SK-N-SH treated with all-trans-retinoic acid at 6 μM for 48 hours (cell line): ENCODE data around the gene RAD51B.

Experiments
- ATAC-seq: fragments of 200-7000 bp; cut with Tn5 transposase; 3 replicates; pipeline ENCODE4 v1.9.1; 2020; ENCODE audit warnings: mild to moderate bottlenecking, moderate library complexity
- ARNTL ChIP-seq: fragments of 450-650 bp; formaldehyde crosslinking; IDR thresholded peaks from 2 replicates; pipeline ENCODE4 v1.5.0; 2020; ENCODE audit warnings: low read depth, mild to moderate bottlenecking, moderate library complexity, borderline replicate concordance
- BACH2 ChIP-seq: fragments of 250-450 bp; sonication (Bioruptor Pico); IDR thresholded peaks from 2 replicates; pipeline ENCODE4 v1.9.0; 2021; ENCODE audit warnings: mild to moderate bottlenecking, borderline replicate concordance
- CREB5 ChIP-seq: fragments of 250-450 bp; sonication (Bioruptor Pico); IDR thresholded peaks from 2 replicates; pipeline ENCODE4 v1.5.1; 2020; ENCODE audit warnings: low read depth, mild to moderate bottlenecking, moderate library complexity
- ESRRG ChIP-seq: fragments of 250-450 bp; sonication (Bioruptor Pico); IDR thresholded peaks from 2 replicates; pipeline ENCODE4 v1.6.1; 2021; ENCODE audit warnings: mild to moderate bottlenecking
- ISL1 ChIP-seq: fragments of 250-450 bp; sonication (Bioruptor Pico); IDR thresholded peaks from 2 replicates; pipeline ENCODE4 v2.1.2; 2022; ENCODE audit warnings: mild to moderate bottlenecking, moderate library complexity
- OSR1 ChIP-seq: fragments of 250-450 bp; sonication (Bioruptor Pico); IDR thresholded peaks from 2 replicates; pipeline ENCODE4 v1.8.0; 2022; ENCODE audit warnings: moderate library complexity, mild to moderate bottlenecking, inconsistent platforms
- PATZ1 ChIP-seq: fragments of 250-450 bp; sonication (Bioruptor Pico); IDR thresholded peaks from 2 replicates; pipeline ENCODE4 v1.8.0; 2020; ENCODE audit warnings: mild to moderate bottlenecking, moderate library complexity, borderline replicate concordance
- PPARA ChIP-seq: fragments of 250-450 bp; sonication (Bioruptor Pico); IDR thresholded peaks from 2 replicates; pipeline ENCODE4 v1.5.0; 2020; ENCODE audit warnings: mild to moderate bottlenecking, borderline replicate concordance
- RARB ChIP-seq: fragments of 250-450 bp; sonication (Bioruptor Pico); IDR thresholded peaks from 2 replicates; pipeline ENCODE4 v1.8.0; 2021; ENCODE audit warnings: mild to moderate bottlenecking, moderate library complexity
- SNAI2 ChIP-seq: fragments of 250-450 bp; sonication (Bioruptor Pico); IDR thresholded peaks from 2 replicates; pipeline ENCODE4 v1.5.0; 2020; ENCODE audit warnings: mild to moderate bottlenecking, moderate library complexity
- TCF4 ChIP-seq: fragments of 250-450 bp; sonication (Bioruptor Pico); IDR thresholded peaks from 2 replicates; pipeline ENCODE4 v1.8.0; 2021; ENCODE audit warnings: mild to moderate bottlenecking, moderate library complexity, borderline replicate concordance
- TOX ChIP-seq: fragments of 250-450 bp; sonication (Bioruptor Pico); IDR thresholded peaks from 2 replicates; pipeline ENCODE4 v1.8.0; 2021; ENCODE audit warnings: mild to moderate bottlenecking, moderate library complexity, borderline replicate concordance
- TSHZ2 ChIP-seq: fragments of 250-450 bp; sonication (Bioruptor Pico); IDR thresholded peaks from 2 replicates; pipeline ENCODE4 v1.5.0; 2020; ENCODE audit warnings: mild to moderate bottlenecking, moderate library complexity
- ZFP3 ChIP-seq: fragments of 250-450 bp; sonication (Bioruptor Pico); IDR thresholded peaks from 2 replicates; pipeline ENCODE4 v1.5.0; 2020; ENCODE audit warnings: mild to moderate bottlenecking, moderate library complexity
- ZFP30 ChIP-seq: fragments of 450-650 bp; formaldehyde crosslinking; IDR thresholded peaks from 2 replicates; pipeline ENCODE4 v1.5.0; 2022; ENCODE audit warnings: mild to moderate bottlenecking, moderate library complexity
- ZNF565 ChIP-seq: fragments of 450-650 bp; formaldehyde crosslinking; conservative IDR thresholded peaks from 2 replicates; pipeline ENCODE4 v1.5.0; 2020; ENCODE audit warnings: low read depth, mild to moderate bottlenecking, moderate library complexity
- ZNF70 ChIP-seq: fragments of 450-650 bp; formaldehyde crosslinking; IDR thresholded peaks from 2 replicates; pipeline ENCODE4 v1.5.0; 2020; ENCODE audit warnings: mild to moderate bottlenecking, moderate library complexity
- ZNF8 ChIP-seq: fragments of 450-650 bp; formaldehyde crosslinking; IDR thresholded peaks from 2 replicates; pipeline ENCODE4 v1.5.0; 2020; ENCODE audit warnings: mild to moderate bottlenecking, moderate library complexity
- TF ChIP-seq, protein P1 (sequence below): fragments of 250-450 bp; sonication (Bioruptor Pico); IDR thresholded peaks from 2 replicates; pipeline ENCODE4 v1.5.1; 2021; ENCODE audit warnings: mild to moderate bottlenecking, moderate library complexity
- TF ChIP-seq, protein P2 (sequence below): fragments of 250-450 bp; sonication (Bioruptor Pico); IDR thresholded peaks from 2 replicates; pipeline ENCODE4 v1.8.0; 2021; ENCODE audit warnings: low read depth, mild to moderate bottlenecking, moderate library complexity, borderline replicate concordance

Gene RAD51B

DNA sequence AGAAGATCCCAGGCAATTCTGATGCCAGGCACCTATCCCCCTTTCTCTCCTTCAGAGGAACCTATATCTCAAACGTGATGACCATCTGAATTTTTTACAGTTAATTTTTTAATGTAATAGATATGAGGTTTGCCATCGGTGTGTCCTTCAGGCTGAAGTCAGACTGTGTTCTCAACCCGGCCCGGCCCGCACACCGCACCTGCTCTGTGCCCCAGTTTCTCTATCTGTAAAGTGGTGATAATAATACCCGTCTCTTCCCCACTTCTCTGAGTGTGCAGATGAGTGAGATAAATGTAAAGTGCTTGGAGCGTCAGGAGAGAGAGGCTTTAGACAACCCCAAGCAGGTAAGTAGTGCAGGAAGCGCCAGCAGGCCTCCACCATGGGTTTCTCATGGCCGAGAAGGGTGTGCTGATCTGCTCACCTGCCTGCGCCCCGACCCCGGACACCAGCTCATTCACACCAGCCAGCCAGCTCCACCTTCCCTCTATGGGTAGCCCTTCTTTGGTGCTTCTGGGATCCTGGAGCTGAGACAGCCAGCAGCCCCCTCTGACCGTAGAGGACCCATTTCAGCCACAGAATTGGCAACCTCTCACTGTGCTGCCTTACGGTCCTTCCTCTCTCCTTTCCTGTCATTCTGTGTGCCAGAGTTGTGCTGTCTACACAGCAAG is 893.3 kb downstream of the RAD51B start:
- TF ChIP-seq PPARA (CRISPR knock-in tag) (no peak), ESRRG (no peak), OSR1 (no peak), ZNF565 (CRISPR knock-in tag) (no peak), CREB5 (CRISPR knock-in tag) (no peak), ARNTL (no peak), PATZ1 (CRISPR knock-in tag) (no peak), ISL1 (CRISPR knock-in tag) (no peak), ZFP30 (CRISPR knock-in tag) (no peak), TOX (CRISPR knock-in tag) (no peak), ZNF8 (CRISPR knock-in tag) (no peak), ZFP3 (CRISPR knock-in tag) (no peak), BACH2 (CRISPR knock-in tag) (no peak), SNAI2 (CRISPR knock-in tag) (no peak), TCF4 (CRISPR knock-in tag) (no peak)
- TF ChIP-seq, protein P1, sequence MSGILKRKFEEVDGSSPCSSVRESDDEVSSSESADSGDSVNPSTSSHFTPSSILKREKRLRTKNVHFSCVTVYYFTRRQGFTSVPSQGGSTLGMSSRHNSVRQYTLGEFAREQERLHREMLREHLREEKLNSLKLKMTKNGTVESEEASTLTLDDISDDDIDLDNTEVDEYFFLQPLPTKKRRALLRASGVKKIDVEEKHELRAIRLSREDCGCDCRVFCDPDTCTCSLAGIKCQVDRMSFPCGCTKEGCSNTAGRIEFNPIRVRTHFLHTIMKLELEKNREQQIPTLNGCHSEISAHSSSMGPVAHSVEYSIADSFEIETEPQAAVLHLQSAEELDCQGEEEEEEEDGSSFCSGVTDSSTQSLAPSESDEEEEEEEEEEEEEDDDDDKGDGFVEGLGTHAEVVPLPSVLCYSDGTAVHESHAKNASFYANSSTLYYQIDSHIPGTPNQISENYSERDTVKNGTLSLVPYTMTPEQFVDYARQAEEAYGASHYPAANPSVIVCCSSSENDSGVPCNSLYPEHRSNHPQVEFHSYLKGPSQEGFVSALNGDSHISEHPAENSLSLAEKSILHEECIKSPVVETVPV (CRISPR knock-in tag): no peak
- TF ChIP-seq, protein P2, sequence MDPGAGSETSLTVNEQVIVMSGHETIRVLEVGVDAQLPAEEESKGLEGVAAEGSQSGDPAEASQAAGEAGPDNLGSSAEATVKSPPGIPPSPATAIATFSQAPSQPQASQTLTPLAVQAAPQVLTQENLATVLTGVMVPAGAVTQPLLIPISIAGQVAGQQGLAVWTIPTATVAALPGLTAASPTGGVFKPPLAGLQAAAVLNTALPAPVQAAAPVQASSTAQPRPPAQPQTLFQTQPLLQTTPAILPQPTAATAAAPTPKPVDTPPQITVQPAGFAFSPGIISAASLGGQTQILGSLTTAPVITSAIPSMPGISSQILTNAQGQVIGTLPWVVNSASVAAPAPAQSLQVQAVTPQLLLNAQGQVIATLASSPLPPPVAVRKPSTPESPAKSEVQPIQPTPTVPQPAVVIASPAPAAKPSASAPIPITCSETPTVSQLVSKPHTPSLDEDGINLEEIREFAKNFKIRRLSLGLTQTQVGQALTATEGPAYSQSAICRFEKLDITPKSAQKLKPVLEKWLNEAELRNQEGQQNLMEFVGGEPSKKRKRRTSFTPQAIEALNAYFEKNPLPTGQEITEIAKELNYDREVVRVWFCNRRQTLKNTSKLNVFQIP (CRISPR knock-in tag): no peak
- TF ChIP-seq, all 23 proteins: peak for 0
- no peak for ATAC-seq

GRCh38 chr14:68713782-68714181 is 894.2 kb downstream of the RAD51B start:
- no peak for TF ChIP-seq ZNF70 (CRISPR knock-in tag)
- no peak for TF ChIP-seq TSHZ2 (CRISPR knock-in tag)
- no peak for TF ChIP-seq ESRRG
- TF ChIP-seq BACH2 (CRISPR knock-in tag): no peak
- no peak for TF ChIP-seq CREB5 (CRISPR knock-in tag)
- no peak for TF ChIP-seq RARB
- no peak for TF ChIP-seq OSR1
- no peak for TF ChIP-seq ZFP30 (CRISPR knock-in tag)
- no peak for TF ChIP-seq PPARA (CRISPR knock-in tag)
- TF ChIP-seq PATZ1 (CRISPR knock-in tag): no peak
- TF ChIP-seq TCF4 (CRISPR knock-in tag): no peak
- TF ChIP-seq ZFP3 (CRISPR knock-in tag): no peak
- TF ChIP-seq ISL1 (CRISPR knock-in tag): no peak
- no peak for ATAC-seq
